OCI-LY1 (cell line): ENCODE results near the gene STMP1.

Experiments
- EZH2 ChIP-seq: fragments of 200-600 bp; sonication (generic), shearing (Covaris generic); IDR thresholded peaks from 2 replicates; pipeline ENCODE4 v1.8.0; 2017; ENCODE audit warnings: borderline replicate concordance, mixed run types, mild to moderate bottlenecking, antibody characterized with exemption, low read length, moderate library complexity, mixed read lengths
- TF ChIP-seq, protein P1 (sequence below): fragments of 200-600 bp; sonication (generic), shearing (Covaris generic); IDR thresholded peaks from 2 replicates; pipeline ENCODE4 v1.5.1; 2017; ENCODE audit warnings: mild to moderate bottlenecking, antibody characterized with exemption, low read length, moderate library complexity, mixed read lengths

DNA sequence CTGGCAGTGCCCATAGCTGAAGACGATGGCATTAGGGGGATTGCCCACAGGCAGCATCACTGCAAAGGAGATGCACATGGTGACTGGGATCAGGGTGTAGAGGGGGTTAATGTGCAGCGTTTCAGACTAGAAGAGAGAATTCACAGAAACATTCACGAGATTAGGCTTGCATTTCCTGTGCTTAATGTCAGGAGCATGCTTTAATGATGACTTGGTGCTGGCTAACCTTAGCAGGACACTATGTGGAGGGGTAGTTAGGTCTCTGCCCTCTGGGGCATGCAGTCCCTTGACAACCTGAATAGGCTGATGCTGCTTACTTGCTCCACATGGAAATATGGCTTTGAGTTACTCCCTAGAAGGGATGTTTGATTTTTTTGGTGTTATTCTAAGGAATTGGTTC lies 21.8 kb downstream of the STMP1 start:
- TF ChIP-seq, protein P1, sequence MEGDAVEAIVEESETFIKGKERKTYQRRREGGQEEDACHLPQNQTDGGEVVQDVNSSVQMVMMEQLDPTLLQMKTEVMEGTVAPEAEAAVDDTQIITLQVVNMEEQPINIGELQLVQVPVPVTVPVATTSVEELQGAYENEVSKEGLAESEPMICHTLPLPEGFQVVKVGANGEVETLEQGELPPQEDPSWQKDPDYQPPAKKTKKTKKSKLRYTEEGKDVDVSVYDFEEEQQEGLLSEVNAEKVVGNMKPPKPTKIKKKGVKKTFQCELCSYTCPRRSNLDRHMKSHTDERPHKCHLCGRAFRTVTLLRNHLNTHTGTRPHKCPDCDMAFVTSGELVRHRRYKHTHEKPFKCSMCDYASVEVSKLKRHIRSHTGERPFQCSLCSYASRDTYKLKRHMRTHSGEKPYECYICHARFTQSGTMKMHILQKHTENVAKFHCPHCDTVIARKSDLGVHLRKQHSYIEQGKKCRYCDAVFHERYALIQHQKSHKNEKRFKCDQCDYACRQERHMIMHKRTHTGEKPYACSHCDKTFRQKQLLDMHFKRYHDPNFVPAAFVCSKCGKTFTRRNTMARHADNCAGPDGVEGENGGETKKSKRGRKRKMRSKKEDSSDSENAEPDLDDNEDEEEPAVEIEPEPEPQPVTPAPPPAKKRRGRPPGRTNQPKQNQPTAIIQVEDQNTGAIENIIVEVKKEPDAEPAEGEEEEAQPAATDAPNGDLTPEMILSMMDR: no peak
- TF ChIP-seq EZH2: no peak
